Measurements from ENCODE around the gene RMND1. TPM values are rescaled to one million over a fixed set of nuclear protein-coding genes. Genes with fewer than 3 reads are reported as not detected.

RMND1 gene
- total RNA-seq, 3 donors from 2014 or later (not counting 1 experiment from before 2014, with no cell fraction given): 10.6 to 14.7 (median 11.3) TPM

- DNase-seq (no peak), ATAC-seq (no peak)
- Histone ChIP-seq H3K27ac (ENCODE audit: low read length) (no peak overlapping the region), H3K36me3 (ENCODE audit: control insufficient read depth, insufficient read depth, low read length) (no peaks in the 10 kb centered on the region), H3K27me3 (ENCODE audit: control insufficient read depth, insufficient read depth, low read length) (peaks cover 16% of the 10 kb centered on the region), H3K9me3 (ENCODE audit: control insufficient read depth, insufficient read depth, low read length) (no peaks in the 10 kb centered on the region), H3K4me3 (ENCODE audit: low read length) (no peak overlapping the region), H3K4me1 (ENCODE audit: control insufficient read depth, insufficient read depth, low read length) (peaks cover 7% of the 10 kb centered on the region)
- Mint-ChIP-seq H3K27me3 (ENCODE audit: low read depth in 2 of 2) (peaks cover 30 to 42% of the 10 kb centered on the region in 2 donors), H3K27ac (no peak overlapping the region), H3K4me1 (peaks cover 0 to 5% of the 10 kb centered on the region in 2 donors), H3K4me3 (no peak overlapping the region), H3K9me3 (no peaks in the 10 kb centered on the region), H3K36me3 (no peaks in the 10 kb centered on the region)
- no peak for TF ChIP-seq CTCF (IDR thresholded peaks at IDR 0.05)
- intact Hi-C loops (cut with micrococcal nuclease): no loop called here
Observed at GRCh38 chr6:151497905-151498304, 46.0 kb upstream of the RMND1 start.

GRCh38 chr6:151495380-151495779 lies 43.5 kb upstream of the RMND1 start:
- ATAC-seq: no peak
- Histone ChIP-seq H3K27me3 (ENCODE audit: control insufficient read depth, insufficient read depth, low read length) (peaks cover 16% of the 10 kb centered on the region), H3K27ac (ENCODE audit: low read length) (no peak overlapping the region), H3K4me1 (ENCODE audit: control insufficient read depth, insufficient read depth, low read length) (peaks cover 7% of the 10 kb centered on the region), H3K4me3 (ENCODE audit: low read length) (no peak overlapping the region), H3K9me3 (ENCODE audit: control insufficient read depth, insufficient read depth, low read length) (no peaks in the 10 kb centered on the region), H3K36me3 (ENCODE audit: control insufficient read depth, insufficient read depth, low read length) (no peaks in the 10 kb centered on the region)
- no peak for DNase-seq
- peaks cover 33 to 47% of the 10 kb centered on the region in 2 donors for H3K27me3 Mint-ChIP-seq (ENCODE audit: low read depth in 2 of 2)
- peaks cover 0 to 5% of the 10 kb centered on the region in 2 donors for H3K4me1 Mint-ChIP-seq
- TF ChIP-seq CTCF (IDR thresholded peaks at IDR 0.05): no peak
- WGBS (ENCODE audit: insufficient coverage): 92% methylated on average over 9 of the region's 9 CpGs
- H3K36me3 Mint-ChIP-seq: no peaks in the 10 kb centered on the region
- H3K27ac Mint-ChIP-seq: no peak overlapping the region
- H3K4me3 Mint-ChIP-seq: no peak overlapping the region
- H3K9me3 Mint-ChIP-seq: no peaks in the 10 kb centered on the region
- intact Hi-C loops (cut with micrococcal nuclease): no loop called here

- 73% methylated on average over 4 of the region's 4 CpGs for WGBS (ENCODE audit: insufficient coverage)
- Mint-ChIP-seq H3K4me1 (peaks cover 0 to 5% of the 10 kb centered on the region in 2 donors), H3K27me3 (ENCODE audit: low read depth in 2 of 2) (peaks cover 31 to 43% of the 10 kb centered on the region in 2 donors), H3K36me3 (no peaks in the 10 kb centered on the region), H3K9me3 (no peaks in the 10 kb centered on the region), H3K27ac (no peak overlapping the region), H3K4me3 (peak overlapping the region; percentile 21)
- no peak for ATAC-seq
- no peak overlapping the region for H3K4me3 ChIP-seq (ENCODE audit: low read length)
- intact Hi-C loops (cut with micrococcal nuclease): no loop called here
- H3K27me3 ChIP-seq (ENCODE audit: control insufficient read depth, insufficient read depth, low read length): peaks cover 16% of the 10 kb centered on the region
- DNase-seq: no peak
- no peaks in the 10 kb centered on the region for H3K9me3 ChIP-seq (ENCODE audit: control insufficient read depth, insufficient read depth, low read length)
- peaks cover 7% of the 10 kb centered on the region for H3K4me1 ChIP-seq (ENCODE audit: control insufficient read depth, insufficient read depth, low read length)
- no peaks in the 10 kb centered on the region for H3K36me3 ChIP-seq (ENCODE audit: control insufficient read depth, insufficient read depth, low read length)
- no peak overlapping the region for H3K27ac ChIP-seq (ENCODE audit: low read length)
- TF ChIP-seq CTCF (IDR thresholded peaks at IDR 0.05): no peak
Observed at GRCh38 chr6:151494936-151495320, 43.0 kb upstream of the RMND1 start.

- Mint-ChIP-seq H3K9me3 (no peaks in the 10 kb centered on the region), H3K27me3 (ENCODE audit: low read depth in 2 of 2) (peaks cover 30 to 37% of the 10 kb centered on the region in 2 donors), H3K4me1 (peaks cover 0 to 5% of the 10 kb centered on the region in 2 donors), H3K4me3 (peak overlapping the region; percentile 55), H3K27ac (no peak overlapping the region), H3K36me3 (no peaks in the 10 kb centered on the region)
- no peak overlapping the region for H3K4me3 ChIP-seq (ENCODE audit: low read length)
- intact Hi-C loops (cut with micrococcal nuclease): no loop called here
- H3K27me3 ChIP-seq (ENCODE audit: control insufficient read depth, insufficient read depth, low read length): peaks cover 16% of the 10 kb centered on the region
- peaks cover 7% of the 10 kb centered on the region for H3K4me1 ChIP-seq (ENCODE audit: control insufficient read depth, insufficient read depth, low read length)
- no peaks in the 10 kb centered on the region for H3K9me3 ChIP-seq (ENCODE audit: control insufficient read depth, insufficient read depth, low read length)
- no peak overlapping the region for H3K27ac ChIP-seq (ENCODE audit: low read length)
- TF ChIP-seq CTCF (IDR thresholded peaks at IDR 0.05): no peak
- DNase-seq (peak in 1 of 2 donors; percentile 22), ATAC-seq (peak in 1 of 3 donors; percentile 7)
- 4% methylated on average over 43 of the region's 43 CpGs for WGBS (ENCODE audit: insufficient coverage)
- no peaks in the 10 kb centered on the region for H3K36me3 ChIP-seq (ENCODE audit: control insufficient read depth, insufficient read depth, low read length)
Observed at GRCh38 chr6:151494235-151494935, 42.5 kb upstream of the RMND1 start.

Measured in natural killer cell (primary cell).